PC-3 (cell line): ENCODE data around the gene UBE3C.

Experiments used
- CTCF ChIP-seq: fragments of 300-600 bp; sonication (generic); conservative IDR thresholded peaks from 2 replicates; pipeline ENCODE4 v1.5.1; 2017; ENCODE audit warnings: antibody characterized with exemption, low read depth, mild to moderate bottlenecking, low read length
- EZH2 ChIP-seq: fragments of 300-600 bp; sonication (generic); IDR thresholded peaks from one replicate; pipeline ENCODE4 v1.6.1; 2017; ENCODE audit warnings: antibody characterized with exemption, mild to moderate bottlenecking, low read length; ENCODE audit not compliant: unreplicated experiment
- EZH2phosphoT487 ChIP-seq: fragments of 300-600 bp; sonication (generic); IDR thresholded peaks from 2 replicates; pipeline ENCODE4 v1.6.1; 2018; ENCODE audit warnings: mild to moderate bottlenecking, antibody characterized with exemption, low read length, borderline replicate concordance

- no peak for TF ChIP-seq CTCF
- TF ChIP-seq EZH2 = no peak
- no peak for TF ChIP-seq EZH2phosphoT487
These were observed 5.4 kb upstream of the UBE3C start for GRCh38 chr7:157133304-157133703.
